Uterus (tissue), 2 donors: ENCODE results near the gene KCNH5.

Experiments used
- CTCF ChIP-seq, 4 experiments: fragments of 200-600 bp in 2 of 4; fragments of 450-650 bp in 2 of 4; sonication (generic) in 2 of 4; IDR thresholded peaks; one replicate each; pipeline ENCODE4 v1.5.1; 2016 to 2019; ENCODE audit warnings: antibody characterized with exemption in 4 of 4, mild to moderate bottlenecking in 2 of 4, moderate library complexity in 1 of 4
- POLR2A ChIP-seq, 2 donors: fragments of 450-650 bp; IDR thresholded peaks; one replicate each; pipeline ENCODE4 v1.6.1; 2016; ENCODE audit warnings: antibody characterized with exemption in 2 of 2, mild to moderate bottlenecking in 1 of 2, moderate library complexity in 1 of 2

GRCh38 chr14:63012171-63012570 is 33.1 kb downstream of the KCNH5 start:
- TF ChIP-seq CTCF (IDR thresholded peaks at IDR 0.05) (no peak), POLR2A (IDR thresholded peaks at IDR 0.05) (no peak)
